WTC11 (cell line): Measurements from ENCODE around the gene TTC39B. TPM values are rescaled to one million over a fixed set of nuclear protein-coding genes. Genes with fewer than 3 reads are reported as not detected.

ENCODE experiments used
- ATAC-seq: fragments of 200-7000 bp; cut with Tn5 transposase; 2 replicates; pipeline ENCODE4 v1.10.0; 2021; ENCODE audit warnings: mild to moderate bottlenecking, moderate library complexity
- CTCF ChIA-PET: fragments of 300-600 bp; sonication (Branson Sonifier 250); formaldehyde crosslinking; loops from one replicate; lab custom pipeline; 2021; ENCODE audit warnings: antibody characterized with exemption; lab: Charles Lee
- POLR2A ChIA-PET: fragments of 350-600 bp; sonication (Branson Sonifier 250); formaldehyde crosslinking; loops from one replicate; lab custom pipeline; 2021; ENCODE audit warnings: antibody characterized with exemption; lab: Charles Lee
- DNase-seq: peaks from one replicate; pipeline ENCODE4 v3.0.0; 2021; ENCODE audit warnings: low spot score
- H3K27ac Mint-ChIP-seq: 2 replicates; pipeline ENCODE4 v1.8.0; 2021; ENCODE audit warnings: mixed read lengths
- H3K27me3 Mint-ChIP-seq: 2 replicates; pipeline ENCODE4 v1.8.0; 2021; ENCODE audit warnings: low read depth, mild to moderate bottlenecking, moderate library complexity, mixed read lengths
- H3K36me3 Mint-ChIP-seq: 2 replicates; pipeline ENCODE4 v1.8.0; 2021; ENCODE audit warnings: mixed read lengths
- H3K4me1 Mint-ChIP-seq: 2 replicates; pipeline ENCODE4 v1.8.0; 2022; ENCODE audit warnings: mixed read lengths
- H3K4me3 Mint-ChIP-seq: 2 replicates; pipeline ENCODE4 v1.8.0; 2021; ENCODE audit warnings: mild to moderate bottlenecking, moderate library complexity, mixed read lengths
- H3K9me3 Mint-ChIP-seq: 2 replicates; pipeline ENCODE4 v1.8.0; 2021; ENCODE audit warnings: mixed read lengths
- CREB1 ChIP-seq: sonication (generic); formaldehyde crosslinking; IDR thresholded peaks from 2 replicates; pipeline ENCODE4 v1.8.0; 2023; ENCODE audit warnings: mild to moderate bottlenecking, missing genetic modification reagents
- E2F4 ChIP-seq: sonication (generic); formaldehyde crosslinking; IDR thresholded peaks from 2 replicates; pipeline ENCODE4 v1.8.1; 2022; ENCODE audit warnings: low read depth, mild to moderate bottlenecking, moderate library complexity, missing genetic modification reagents, borderline replicate concordance
- ELF4 ChIP-seq: sonication (generic); formaldehyde crosslinking; IDR thresholded peaks from 2 replicates; pipeline ENCODE4 v1.8.1; 2022; ENCODE audit warnings: low read depth, mild to moderate bottlenecking, moderate library complexity, missing genetic modification reagents
- ERG ChIP-seq: fragments of 250-450 bp; sonication (Bioruptor Pico); IDR thresholded peaks from 2 replicates; pipeline ENCODE4 v1.8.0; 2021; ENCODE audit warnings: mild to moderate bottlenecking
- ETV6 ChIP-seq: sonication (generic); formaldehyde crosslinking; IDR thresholded peaks from 2 replicates; pipeline ENCODE4 v1.8.1; 2022; ENCODE audit warnings: mild to moderate bottlenecking, missing genetic modification reagents
- FOXJ3 ChIP-seq: sonication (generic); formaldehyde crosslinking; IDR thresholded peaks from 2 replicates; pipeline ENCODE4 v1.9.0; 2021; ENCODE audit warnings: missing genetic modification reagents, mild to moderate bottlenecking, borderline replicate concordance
- FOXP4 ChIP-seq: sonication (generic); formaldehyde crosslinking; IDR thresholded peaks from 2 replicates; pipeline ENCODE4 v1.8.0; 2022; ENCODE audit warnings: mild to moderate bottlenecking, missing genetic modification reagents
- KAT7 ChIP-seq: sonication (generic); formaldehyde crosslinking; IDR thresholded peaks from 2 replicates; pipeline ENCODE4 v1.8.1; 2023; ENCODE audit warnings: missing genetic modification reagents, mild to moderate bottlenecking, borderline replicate concordance
- NR1H2 ChIP-seq: sonication (generic); formaldehyde crosslinking; IDR thresholded peaks from 2 replicates; pipeline ENCODE4 v1.9.0; 2021; ENCODE audit warnings: mild to moderate bottlenecking, moderate library complexity, missing genetic modification reagents
- NR2C2 ChIP-seq: sonication (generic); formaldehyde crosslinking; IDR thresholded peaks from 2 replicates; pipeline ENCODE4 v1.8.0; 2022; ENCODE audit warnings: mild to moderate bottlenecking, missing genetic modification reagents
- PRDM15 ChIP-seq: sonication (generic); formaldehyde crosslinking; IDR thresholded peaks from 2 replicates; pipeline ENCODE4 v1.8.0; 2022; ENCODE audit warnings: missing genetic modification reagents
- PRRX2 ChIP-seq: fragments of 250-450 bp; sonication (Bioruptor Pico); IDR thresholded peaks from 2 replicates; pipeline ENCODE4 v1.8.0; 2021; ENCODE audit warnings: mild to moderate bottlenecking
- USF2 ChIP-seq: sonication (generic); formaldehyde crosslinking; IDR thresholded peaks from 2 replicates; pipeline ENCODE4 v1.8.1; 2023; ENCODE audit warnings: mild to moderate bottlenecking, missing genetic modification reagents, moderate library complexity
- ZNF219 ChIP-seq: sonication (generic); formaldehyde crosslinking; IDR thresholded peaks from 2 replicates; pipeline ENCODE4 v1.8.0; 2023; ENCODE audit warnings: missing genetic modification reagents, mild to moderate bottlenecking, borderline replicate concordance
- ZNF281 ChIP-seq: sonication (generic); formaldehyde crosslinking; IDR thresholded peaks from 2 replicates; pipeline ENCODE4 v1.8.0; 2023; ENCODE audit warnings: mild to moderate bottlenecking, missing genetic modification reagents
- total RNA-seq: library from RNA; stranded (reverse); gene quantifications from 3 replicates; pipeline ENCODE4 v1.2.3, GENCODE V29; 2021

The TTC39B gene
- total RNA-seq, 1 experiment from 2014 or later = 12.5 TPM

- no peak overlapping the region for H3K4me3 Mint-ChIP-seq
- H3K27ac Mint-ChIP-seq = no peak overlapping the region
- no peaks in the 10 kb centered on the region for H3K36me3 Mint-ChIP-seq
- no peaks in the 10 kb centered on the region for H3K27me3 Mint-ChIP-seq
- H3K4me1 Mint-ChIP-seq = no peaks in the 10 kb centered on the region
- POLR2A ChIA-PET = interaction anchor here (0.6 kb wide), 1 partner anchor 57 kb away, joined by 9 read pairs; no protein-coding TSS in a partner anchor
- DNase-seq (no peak), ATAC-seq (no peak)
- TF ChIP-seq NR1H2 (CRISPR knock-in tag) (no peak), ZNF219 (CRISPR knock-in tag) (no peak), E2F4 (CRISPR knock-in tag) (no peak), KAT7 (CRISPR knock-in tag) (no peak), CREB1 (CRISPR knock-in tag) (no peak), PRDM15 (CRISPR knock-in tag) (no peak), ETV6 (CRISPR knock-in tag) (no peak), ERG (CRISPR knock-in tag) (no peak), USF2 (CRISPR knock-in tag) (no peak), NR2C2 (CRISPR knock-in tag) (no peak), FOXJ3 (CRISPR knock-in tag) (no peak), PRRX2 (no peak), ELF4 (no peak), ZNF281 (no peak), FOXP4 (CRISPR knock-in tag) (no peak)
- peaks cover 5% of the 10 kb centered on the region; the same call in 1 of the 2 replicates for H3K9me3 Mint-ChIP-seq
- CTCF ChIA-PET = no interaction called here
Observed at GRCh38 chr9:15264918-15265317, 42.1 kb downstream of the TTC39B start.
